Measurements from ENCODE around the gene ASPA.
"Not testable (repeated sequence)": the region's sequence is repeated elsewhere in the genome, so short reads cannot be mapped to it uniquely, and the experiment has no call there.

DNA sequence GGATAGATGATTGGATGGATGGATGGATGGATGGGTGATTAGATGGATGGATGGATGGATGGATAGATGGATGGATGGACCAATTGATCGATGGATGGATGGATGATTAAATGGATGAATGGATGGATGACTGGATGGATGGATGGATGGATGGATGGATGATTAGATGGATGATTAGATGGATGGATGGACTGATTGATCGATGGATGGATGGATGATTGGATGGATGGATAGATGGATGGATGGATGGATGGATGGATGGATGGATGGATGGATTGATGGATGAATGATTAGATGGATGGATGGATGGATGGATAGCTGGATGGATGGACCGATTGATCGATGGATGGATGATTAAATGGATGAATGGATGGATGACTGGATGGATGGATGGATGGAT lies 43.7 kb downstream of the ASPA start:
- TF ChIP-seq, protein P1, sequence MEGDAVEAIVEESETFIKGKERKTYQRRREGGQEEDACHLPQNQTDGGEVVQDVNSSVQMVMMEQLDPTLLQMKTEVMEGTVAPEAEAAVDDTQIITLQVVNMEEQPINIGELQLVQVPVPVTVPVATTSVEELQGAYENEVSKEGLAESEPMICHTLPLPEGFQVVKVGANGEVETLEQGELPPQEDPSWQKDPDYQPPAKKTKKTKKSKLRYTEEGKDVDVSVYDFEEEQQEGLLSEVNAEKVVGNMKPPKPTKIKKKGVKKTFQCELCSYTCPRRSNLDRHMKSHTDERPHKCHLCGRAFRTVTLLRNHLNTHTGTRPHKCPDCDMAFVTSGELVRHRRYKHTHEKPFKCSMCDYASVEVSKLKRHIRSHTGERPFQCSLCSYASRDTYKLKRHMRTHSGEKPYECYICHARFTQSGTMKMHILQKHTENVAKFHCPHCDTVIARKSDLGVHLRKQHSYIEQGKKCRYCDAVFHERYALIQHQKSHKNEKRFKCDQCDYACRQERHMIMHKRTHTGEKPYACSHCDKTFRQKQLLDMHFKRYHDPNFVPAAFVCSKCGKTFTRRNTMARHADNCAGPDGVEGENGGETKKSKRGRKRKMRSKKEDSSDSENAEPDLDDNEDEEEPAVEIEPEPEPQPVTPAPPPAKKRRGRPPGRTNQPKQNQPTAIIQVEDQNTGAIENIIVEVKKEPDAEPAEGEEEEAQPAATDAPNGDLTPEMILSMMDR (conservative IDR thresholded peaks at IDR 0.05) = not testable (repeated sequence)
- TF ChIP-seq ZFX (IDR thresholded peaks at IDR 0.05) = not testable (repeated sequence)
